KMS-11 (cell line): ENCODE data around the gene GSX2.

Experiments used
- H2AFZ ChIP-seq: fragments of 200-600 bp; sonication (generic); 2 replicates; pipeline ENCODE4 v1.6.1; 2016; ENCODE audit warnings: antibody characterized with exemption, mixed run types, low read depth
- H3K27ac ChIP-seq: fragments of 200-600 bp; sonication (generic); 2 replicates; pipeline ENCODE4 v1.6.1; 2016; ENCODE audit warnings: mild to moderate bottlenecking, mixed run types
- H3K27me3 ChIP-seq: fragments of 200-600 bp; sonication (generic); 2 replicates; pipeline ENCODE4 v1.6.1; 2017; ENCODE audit warnings: mild to moderate bottlenecking, low read depth, mixed run types, moderate library complexity; ENCODE audit not compliant: insufficient read depth
- H3K36me3 ChIP-seq: fragments of 200-600 bp; sonication (generic); 2 replicates; pipeline ENCODE4 v1.6.1; 2017; ENCODE audit warnings: mild to moderate bottlenecking, mixed run types; ENCODE audit not compliant: insufficient read depth
- H3K4me1 ChIP-seq: fragments of 200-600 bp; sonication (generic); 2 replicates; pipeline ENCODE4 v1.6.1; 2016; ENCODE audit warnings: mild to moderate bottlenecking, low read depth, mixed run types; ENCODE audit not compliant: poor library complexity, severe bottlenecking
- H3K4me2 ChIP-seq: fragments of 200-600 bp; sonication (generic); 2 replicates; pipeline ENCODE4 v1.7.0; 2016; ENCODE audit warnings: mild to moderate bottlenecking, mixed run types
- H3K4me3 ChIP-seq: fragments of 200-600 bp; sonication (generic); IDR thresholded peaks from 2 replicates; pipeline ENCODE4 v1.6.1; 2017; ENCODE audit warnings: low read depth, low read length, mixed read lengths; ENCODE audit not compliant: insufficient read depth
- H3K79me2 ChIP-seq: fragments of 200-600 bp; sonication (generic); 2 replicates; pipeline ENCODE4 v1.6.1; 2016; ENCODE audit warnings: low read depth, mixed run types; ENCODE audit not compliant: insufficient read depth
- H3K9ac ChIP-seq: fragments of 200-600 bp; sonication (generic); 2 replicates; pipeline ENCODE4 v1.6.1; 2016; ENCODE audit warnings: mild to moderate bottlenecking, mixed run types
- H4K20me1 ChIP-seq: fragments of 200-600 bp; sonication (generic); 2 replicates; pipeline ENCODE4 v1.6.1; 2016; ENCODE audit warnings: mild to moderate bottlenecking, mixed run types; ENCODE audit not compliant: insufficient read depth
- TF ChIP-seq, protein P1 (sequence below): fragments of 200-600 bp; sonication (generic); conservative IDR thresholded peaks from 2 replicates; pipeline ENCODE4 v1.6.1; 2017; ENCODE audit warnings: low read depth, mild to moderate bottlenecking, antibody characterized with exemption, low read length, moderate library complexity, mixed read lengths

GSX2 gene

GRCh38 chr4:54077812-54078211 is 22.2 kb upstream of the GSX2 start:
- no peaks in the 10 kb centered on the region for H3K79me2 ChIP-seq
- no peaks in the 10 kb centered on the region for H3K27me3 ChIP-seq
- H3K36me3 ChIP-seq: no peaks in the 10 kb centered on the region
- no peaks in the 10 kb centered on the region for H3K4me1 ChIP-seq
- H3K27ac ChIP-seq: no peak overlapping the region
- TF ChIP-seq, protein P1, sequence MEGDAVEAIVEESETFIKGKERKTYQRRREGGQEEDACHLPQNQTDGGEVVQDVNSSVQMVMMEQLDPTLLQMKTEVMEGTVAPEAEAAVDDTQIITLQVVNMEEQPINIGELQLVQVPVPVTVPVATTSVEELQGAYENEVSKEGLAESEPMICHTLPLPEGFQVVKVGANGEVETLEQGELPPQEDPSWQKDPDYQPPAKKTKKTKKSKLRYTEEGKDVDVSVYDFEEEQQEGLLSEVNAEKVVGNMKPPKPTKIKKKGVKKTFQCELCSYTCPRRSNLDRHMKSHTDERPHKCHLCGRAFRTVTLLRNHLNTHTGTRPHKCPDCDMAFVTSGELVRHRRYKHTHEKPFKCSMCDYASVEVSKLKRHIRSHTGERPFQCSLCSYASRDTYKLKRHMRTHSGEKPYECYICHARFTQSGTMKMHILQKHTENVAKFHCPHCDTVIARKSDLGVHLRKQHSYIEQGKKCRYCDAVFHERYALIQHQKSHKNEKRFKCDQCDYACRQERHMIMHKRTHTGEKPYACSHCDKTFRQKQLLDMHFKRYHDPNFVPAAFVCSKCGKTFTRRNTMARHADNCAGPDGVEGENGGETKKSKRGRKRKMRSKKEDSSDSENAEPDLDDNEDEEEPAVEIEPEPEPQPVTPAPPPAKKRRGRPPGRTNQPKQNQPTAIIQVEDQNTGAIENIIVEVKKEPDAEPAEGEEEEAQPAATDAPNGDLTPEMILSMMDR: no peak
- H3K9ac ChIP-seq: no peak overlapping the region
- no peak overlapping the region for H3K4me3 ChIP-seq
- no peak overlapping the region for H3K4me2 ChIP-seq
- no peaks in the 10 kb centered on the region for H4K20me1 ChIP-seq
- no peak overlapping the region for H2AFZ ChIP-seq

DNA sequence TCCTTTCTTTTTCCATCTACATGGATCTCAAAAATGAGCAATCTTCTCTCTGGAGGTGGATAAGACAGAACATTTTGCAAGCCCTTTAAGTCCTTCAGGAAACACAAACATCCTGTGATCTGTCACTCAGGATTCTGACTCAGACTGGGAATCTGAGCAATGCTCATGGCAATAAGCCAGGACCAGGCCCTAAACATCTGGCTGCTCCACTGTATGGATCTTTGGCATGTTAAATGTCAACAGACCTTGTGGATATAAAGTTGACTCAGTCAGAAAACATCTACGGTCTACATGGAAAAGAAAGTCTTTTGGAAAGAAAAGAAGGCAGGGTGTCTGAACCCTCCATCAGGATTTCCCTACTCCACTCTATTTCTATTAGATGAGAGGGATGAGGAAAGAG is 17.8 kb upstream of the GSX2 start:
- Histone ChIP-seq H3K9ac (no peak overlapping the region), H3K4me2 (no peak overlapping the region), H4K20me1 (no peaks in the 10 kb centered on the region), H3K4me1 (no peaks in the 10 kb centered on the region), H2AFZ (no peak overlapping the region), H3K79me2 (no peaks in the 10 kb centered on the region), H3K27me3 (no peaks in the 10 kb centered on the region), H3K36me3 (no peaks in the 10 kb centered on the region), H3K27ac (no peak overlapping the region), H3K4me3 (no peak overlapping the region)
- TF ChIP-seq, protein P1: no peak

- Histone ChIP-seq H3K4me3 (no peak overlapping the region), H3K4me1 (no peaks in the 10 kb centered on the region), H3K27me3 (no peaks in the 10 kb centered on the region), H3K36me3 (no peaks in the 10 kb centered on the region), H2AFZ (no peak overlapping the region), H3K27ac (no peak overlapping the region), H3K9ac (no peak overlapping the region), H3K79me2 (no peaks in the 10 kb centered on the region), H4K20me1 (no peaks in the 10 kb centered on the region), H3K4me2 (no peak overlapping the region)
- TF ChIP-seq, protein P1: no peak
Observed at GRCh38 chr4:54085284-54085683, 14.7 kb upstream of the GSX2 start.

DNA sequence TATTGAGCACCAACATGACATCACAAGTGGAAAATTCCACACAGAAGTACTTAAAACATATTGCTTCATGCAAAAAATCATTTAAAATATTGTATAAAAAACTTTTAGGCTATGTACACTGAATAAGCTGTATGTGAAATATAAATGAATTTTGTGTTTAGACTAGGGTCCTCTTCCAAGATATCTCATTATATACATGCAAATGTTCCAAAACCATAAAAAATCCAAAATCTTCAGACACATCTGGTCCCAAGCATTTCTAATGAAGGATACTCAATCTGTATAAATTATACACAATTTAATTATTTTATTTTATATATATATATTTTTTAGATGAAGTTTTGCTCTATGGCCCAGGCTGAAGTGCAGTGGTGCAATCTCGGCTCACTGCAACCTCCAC is 10.1 kb upstream of the GSX2 start:
- Histone ChIP-seq H3K36me3 (no peaks in the 10 kb centered on the region), H3K27ac (no peak overlapping the region), H3K27me3 (no peaks in the 10 kb centered on the region), H3K9ac (no peak overlapping the region), H3K4me2 (no peak overlapping the region), H4K20me1 (no peaks in the 10 kb centered on the region), H3K4me1 (peaks cover 5% of the 10 kb centered on the region), H2AFZ (no peak overlapping the region), H3K4me3 (no peak overlapping the region), H3K79me2 (no peaks in the 10 kb centered on the region)
- TF ChIP-seq, protein P1: no peak
